ENCODE data around the gene COL7A1. TPM values are rescaled to one million over a fixed set of nuclear protein-coding genes. Genes with fewer than 3 reads are reported as not detected.

The COL7A1 gene
- total RNA-seq, 1 donor from 2014 or later, result 1.5 TPM

DNA sequence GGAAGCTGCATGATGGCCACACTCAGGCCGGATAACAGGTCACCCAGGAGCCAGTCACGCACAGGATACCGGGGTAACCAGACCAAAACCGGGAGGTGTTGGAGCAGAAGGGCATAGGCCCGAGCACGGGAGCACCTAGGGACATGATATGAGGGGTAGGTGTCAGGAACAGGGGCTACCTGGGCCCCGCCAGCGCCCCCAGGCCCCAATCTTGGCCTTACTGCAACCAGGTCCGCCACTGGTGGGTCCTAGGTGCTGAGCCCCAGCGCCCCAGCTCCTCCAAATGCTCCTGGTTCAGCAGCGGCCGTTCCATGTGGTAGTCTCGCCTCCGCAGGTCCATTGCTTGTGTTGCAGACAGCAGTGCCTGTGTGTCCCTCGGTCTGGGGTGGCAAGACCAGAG, 38.1 kb upstream of the COL7A1 start:
- TF ChIP-seq CTCF (IDR thresholded peaks at IDR 0.05), result no peak
- H3K4me1 Mint-ChIP-seq, result peaks cover 15% of the 10 kb centered on the region
- no peaks in the 10 kb centered on the region for H3K27me3 Mint-ChIP-seq
- CTCF ChIA-PET, result no interaction called here
- H3K4me3 Mint-ChIP-seq, result no peak overlapping the region
- intact Hi-C loops (cut with micrococcal nuclease), result no loop called here
- DNase-seq (no peak), ATAC-seq (ENCODE audit: low read depth) (no peak)
- no peak overlapping the region for H3K27ac Mint-ChIP-seq
- H3K36me3 Mint-ChIP-seq (ENCODE audit: low read depth), result peaks cover 2% of the 10 kb centered on the region
- POLR2A ChIA-PET, result interaction anchor here (1.0 kb wide), 1 partner anchor 10 kb away, joined by 3 read pairs; no protein-coding TSS in a partner anchor
- H3K9me3 Mint-ChIP-seq, result no peaks in the 10 kb centered on the region

GRCh38 chr3:48631516-48632448, 36.7 kb upstream of the COL7A1 start:
- Mint-ChIP-seq H3K27ac (no peak overlapping the region), H3K27me3 (no peaks in the 10 kb centered on the region), H3K9me3 (no peaks in the 10 kb centered on the region), H3K4me1 (peaks cover 15% of the 10 kb centered on the region), H3K4me3 (no peak overlapping the region), H3K36me3 (ENCODE audit: low read depth) (peaks cover 7% of the 10 kb centered on the region)
- ChIA-PET POLR2A (interaction anchor here (1.0 kb wide), 1 partner anchor 72 kb away, joined by 3 read pairs; no protein-coding TSS in a partner anchor), CTCF (no interaction called here)
- DNase-seq (no peak), ATAC-seq (ENCODE audit: low read depth) (no peak)
- TF ChIP-seq CTCF (IDR thresholded peaks at IDR 0.05), result no peak
- intact Hi-C loops (cut with micrococcal nuclease), result no loop called here

DNA sequence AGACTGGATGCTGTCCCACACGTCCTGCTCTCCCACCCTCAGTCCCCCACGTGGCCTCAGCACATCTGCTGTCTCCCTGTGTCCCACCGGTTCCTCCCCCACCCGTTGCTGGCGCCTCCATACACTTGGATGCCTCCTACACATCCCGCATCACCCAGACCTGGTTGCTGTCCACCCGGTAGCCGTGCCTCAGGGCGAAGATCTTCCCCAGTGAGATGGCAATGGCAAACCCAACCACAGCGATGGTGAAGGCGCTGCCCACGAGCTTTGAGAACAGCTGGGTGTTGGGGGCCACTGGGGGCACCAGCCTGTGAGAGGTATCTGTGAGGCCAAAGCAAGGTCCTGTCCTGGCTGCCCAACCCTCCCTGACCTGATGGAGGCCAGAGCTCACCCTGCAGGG, 35.7 kb upstream of the COL7A1 start:
- ChIA-PET CTCF (no interaction called here), POLR2A (no interaction called here)
- intact Hi-C loops (cut with micrococcal nuclease), result no loop called here
- Mint-ChIP-seq H3K9me3 (no peaks in the 10 kb centered on the region), H3K4me3 (no peak overlapping the region), H3K4me1 (peaks cover 10% of the 10 kb centered on the region), H3K27me3 (no peaks in the 10 kb centered on the region), H3K36me3 (ENCODE audit: low read depth) (peaks cover 9% of the 10 kb centered on the region), H3K27ac (no peak overlapping the region)
- ATAC-seq (ENCODE audit: low read depth), result no peak
- DNase-seq, result no peak
- no peak for TF ChIP-seq CTCF (IDR thresholded peaks at IDR 0.05)

DNA sequence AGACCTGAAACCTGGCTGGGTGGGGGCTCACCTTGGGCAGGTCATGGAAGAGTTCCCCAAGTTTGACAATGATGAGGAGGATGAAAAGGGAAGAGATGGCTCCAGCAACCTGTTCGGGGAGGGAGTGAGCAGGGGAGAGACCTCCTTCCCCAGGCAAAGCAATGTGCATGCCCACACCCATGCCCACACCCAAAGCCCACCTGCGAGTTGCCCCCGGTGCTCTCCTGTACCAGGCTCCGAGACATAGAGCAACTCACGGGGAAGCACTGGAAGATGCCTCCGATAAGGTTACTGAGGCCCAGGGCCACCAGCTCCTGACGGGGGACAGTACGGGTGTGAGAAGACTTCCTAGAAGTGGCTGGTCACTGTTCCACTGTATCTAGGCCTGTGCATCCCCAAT, 35.3 kb upstream of the COL7A1 start:
- Mint-ChIP-seq H3K27me3 (no peaks in the 10 kb centered on the region), H3K9me3 (no peaks in the 10 kb centered on the region), H3K4me3 (no peak overlapping the region), H3K4me1 (peaks cover 6% of the 10 kb centered on the region), H3K36me3 (ENCODE audit: low read depth) (peaks cover 9% of the 10 kb centered on the region), H3K27ac (no peak overlapping the region)
- ATAC-seq (ENCODE audit: low read depth) (no peak), DNase-seq (no peak)
- intact Hi-C loops (cut with micrococcal nuclease), result no loop called here
- ChIA-PET CTCF (no interaction called here), POLR2A (no interaction called here)
- no peak for TF ChIP-seq CTCF (IDR thresholded peaks at IDR 0.05)

GRCh38 chr3:48629894-48630293, 34.8 kb upstream of the COL7A1 start:
- Mint-ChIP-seq H3K27ac (no peak overlapping the region), H3K36me3 (ENCODE audit: low read depth) (peaks cover 10% of the 10 kb centered on the region), H3K4me3 (no peak overlapping the region), H3K4me1 (peaks cover 6% of the 10 kb centered on the region), H3K27me3 (no peaks in the 10 kb centered on the region), H3K9me3 (no peaks in the 10 kb centered on the region)
- intact Hi-C loops (cut with micrococcal nuclease), result no loop called here
- CTCF ChIA-PET, result no interaction called here
- DNase-seq (no peak), ATAC-seq (ENCODE audit: low read depth) (no peak)
- TF ChIP-seq CTCF (IDR thresholded peaks at IDR 0.05), result no peak
- POLR2A ChIA-PET, result no interaction called here
